HCT116 (cell line): Measurements from ENCODE around the gene RSL1D1. TPM values are rescaled to one million over a fixed set of nuclear protein-coding genes. Genes with fewer than 3 reads are reported as not detected.

Experiments
- ATAC-seq: fragments of 200-7000 bp; cut with Tn5 transposase; 2 replicates; pipeline ENCODE4 v1.9.1; 2020; ENCODE audit warnings: mild to moderate bottlenecking, moderate library complexity
- BruUV-seq: library from RNA; stranded (reverse); fragments of 400-500 nt; replicated peaks from 2 replicates; lab custom pipeline; 2021; lab: Mats Ljungman, UMichigan
- CTCF ChIA-PET: fragments of 300-600 bp; sonication (Branson Sonifier 250); formaldehyde crosslinking; loops from one replicate; lab custom pipeline; 2021; ENCODE audit warnings: antibody characterized with exemption; lab: Charles Lee
- POLR2A ChIA-PET: fragments of 300-600, 350-600 bp; sonication (Branson Sonifier 250); formaldehyde crosslinking; loops from one replicate; lab custom pipeline; 2021; ENCODE audit warnings: antibody characterized with exemption; lab: Charles Lee
- RAD21 ChIA-PET, 2 experiments: fragments of 300-600 bp; sonication (Branson Sonifier 250); formaldehyde crosslinking; loops; one replicate each; lab custom pipeline; 2023; ENCODE audit warnings: low total read pairs in 2 of 2; ENCODE audit not compliant: uncharacterized antibody in 2 of 2, unreplicated experiment in 2 of 2, low non-redundant PET in 1 of 2; lab: Charles Lee
- DNase-seq: peaks from one replicate; pipeline ENCODE4 v3.0.0-alpha.2; 2010; ENCODE audit warnings: low read depth, low spot score
- H2AFZ ChIP-seq: fragments of 200-600 bp; shearing (Covaris generic), sonication (generic); 2 replicates; pipeline ENCODE4 v1.6.1; 2017; ENCODE audit warnings: low read depth, mixed run types, mixed read lengths, antibody characterized with exemption, low read length; ENCODE audit not compliant: poor library complexity, severe bottlenecking
- H3K27ac ChIP-seq: 2 replicates; pipeline ENCODE4 v1.5.1; 2012; ENCODE audit warnings: low read depth, low read length
- H3K27me3 ChIP-seq: fragments of 200-600 bp; sonication (generic); 2 replicates; pipeline ENCODE4 v1.6.1; 2016; ENCODE audit warnings: mixed run types, low read length, mixed read lengths; ENCODE audit not compliant: insufficient read depth
- H3K36me3 ChIP-seq, 2 experiments: fragments of 200-500 bp in 1 of 2; fragments of 200-600 bp in 1 of 2; sonication (Bioruptor generic) in 1 of 2; sonication (generic) in 1 of 2; 2 replicates each; pipeline versions ENCODE4 v1.5.1 to v1.6.1; 2014 to 2016; ENCODE audit warnings: low read length in 2 of 2, inconsistent platforms in 1 of 2, mixed read lengths in 1 of 2, mixed run types in 1 of 2; ENCODE audit not compliant: insufficient read depth in 2 of 2, control insufficient read depth in 1 of 2
- H3K4me1 ChIP-seq, 2 experiments: fragments of 200-600 bp in 1 of 2; sonication (generic) in 1 of 2; 2 replicates each; pipeline versions ENCODE4 v1.5.1 to v1.6.1; 2012 to 2017; ENCODE audit warnings: low read length in 2 of 2, inconsistent platforms in 1 of 2, mild to moderate bottlenecking in 1 of 2, mixed read lengths in 1 of 2, mixed run types in 1 of 2, moderate library complexity in 1 of 2; ENCODE audit not compliant: insufficient read depth in 2 of 2, control insufficient read depth in 1 of 2
- H3K4me2 ChIP-seq: fragments of 200-600 bp; sonication (generic); 2 replicates; pipeline ENCODE4 v1.6.1; 2017; ENCODE audit warnings: mixed run types, low read length, mixed read lengths
- H3K4me3 ChIP-seq, 2 experiments: fragments of 200-600 bp in 1 of 2; sonication (generic) in 1 of 2; replicated peaks in 1 of 2; 2 replicates each; pipeline ENCODE4 v1.5.1; 2011 to 2016; ENCODE audit warnings: low read length in 2 of 2, control low read depth in 1 of 2, low read depth in 1 of 2, mild to moderate bottlenecking in 1 of 2, mixed read lengths in 1 of 2, mixed run types in 1 of 2
- H3K79me2 ChIP-seq: fragments of 200-600 bp; sonication (generic); 2 replicates; pipeline ENCODE4 v1.6.1; 2017; ENCODE audit warnings: mild to moderate bottlenecking, mixed run types, low read length, moderate library complexity, mixed read lengths; ENCODE audit not compliant: insufficient read depth
- H3K9ac ChIP-seq: fragments of 200-600 bp; sonication (generic); 2 replicates; pipeline ENCODE4 v1.6.1; 2016; ENCODE audit warnings: low read length, mixed read lengths
- H3K9me2 ChIP-seq: fragments of 200-600 bp; sonication (generic), shearing (Covaris generic); 2 replicates; pipeline ENCODE4 v1.6.1; 2017; ENCODE audit warnings: mixed run types, mild to moderate bottlenecking, moderate library complexity; ENCODE audit not compliant: insufficient read depth
- H3K9me3 ChIP-seq, 2 experiments: fragments of 200-500 bp in 1 of 2; fragments of 200-600 bp in 1 of 2; sonication (Bioruptor generic) in 1 of 2; sonication (generic) in 1 of 2; 2 replicates each; pipeline ENCODE4 v1.6.1; 2014 to 2017; ENCODE audit warnings: low read length in 2 of 2, mixed read lengths in 2 of 2, inconsistent platforms in 1 of 2, low read depth in 1 of 2, mild to moderate bottlenecking in 1 of 2, mixed run types in 1 of 2, moderate library complexity in 1 of 2; ENCODE audit not compliant: control insufficient read depth in 1 of 2, insufficient read depth in 1 of 2
- H4K20me1 ChIP-seq: fragments of 200-600 bp; sonication (generic), shearing (Covaris generic); 2 replicates; pipeline ENCODE4 v1.6.1; 2017; ENCODE audit warnings: mixed run types, mild to moderate bottlenecking, moderate library complexity; ENCODE audit not compliant: insufficient read depth
- CBX3 ChIP-seq: IDR thresholded peaks from 2 replicates; pipeline ENCODE4 v1.6.1; 2012; ENCODE audit warnings: low read depth
- EGR1 ChIP-seq: IDR thresholded peaks from 2 replicates; pipeline ENCODE4 v1.6.1; 2012; ENCODE audit warnings: low read depth
- EZH2phosphoT487 ChIP-seq: fragments of 200-600 bp; IDR thresholded peaks from 2 replicates; pipeline ENCODE4 v1.6.1; 2018; ENCODE audit warnings: antibody characterized with exemption, borderline replicate concordance
- JUND ChIP-seq: IDR thresholded peaks from 2 replicates; pipeline ENCODE4 v1.6.1; 2012
- RAD21 ChIP-seq: IDR thresholded peaks from 2 replicates; pipeline ENCODE4 v1.6.1; 2012; ENCODE audit warnings: low read depth, mild to moderate bottlenecking
- SP1 ChIP-seq: IDR thresholded peaks from 2 replicates; pipeline ENCODE4 v1.6.1; 2012; ENCODE audit warnings: low read depth
- TCF7L2 ChIP-seq: IDR thresholded peaks from 2 replicates; pipeline ENCODE4 v1.7.0; 2011; ENCODE audit warnings: borderline replicate concordance, inconsistent platforms; ENCODE audit not compliant: insufficient read depth, insufficient read length; ENCODE audit errors: extremely low read depth
- YY1 ChIP-seq: IDR thresholded peaks from 2 replicates; pipeline ENCODE4 v1.6.1; 2011; ENCODE audit warnings: low read length, low read depth, moderate library complexity, mild to moderate bottlenecking; ENCODE audit not compliant: insufficient replicate concordance; ENCODE audit errors: extremely low read depth
- intact Hi-C: fragments of 100-400 bp; cut with micrococcal nuclease; formaldehyde crosslinking; loops from 2 replicates; pipeline ENCODE4 v1.10.0; 2022
- total RNA-seq: library from RNA; stranded (reverse); gene quantifications from one replicate; pipeline ENCODE4 v1.2.1, GENCODE V29; 2021; ENCODE audit not compliant: unreplicated experiment
- TF ChIP-seq, protein P1 (sequence below): IDR thresholded peaks from 2 replicates; pipeline ENCODE4 v1.6.1; 2011; ENCODE audit warnings: mild to moderate bottlenecking, low read length, moderate library complexity; ENCODE audit not compliant: insufficient replicate concordance; ENCODE audit errors: extremely low read depth

RSL1D1 gene
- total RNA-seq, 1 experiment from 2014 or later: 291 TPM

GRCh38 chr16:11836650-11837244 lies 14.6 kb downstream of the RSL1D1 start:
- Histone ChIP-seq H3K79me2 (peaks cover 28% of the 10 kb centered on the region), H3K36me3 (peaks cover 45 to 51% of the 10 kb centered on the region in 2 experiments), H3K4me1 (peaks cover 0 to 7% of the 10 kb centered on the region in 2 experiments; a peak in 2 of 4 replicates)
- TF ChIP-seq YY1 (no peak), SP1 (no peak), TCF7L2 (no peak), EGR1 (no peak), EZH2phosphoT487 (no peak), CBX3 (no peak), JUND (no peak), RAD21 (no peak)
- TF ChIP-seq, protein P1, sequence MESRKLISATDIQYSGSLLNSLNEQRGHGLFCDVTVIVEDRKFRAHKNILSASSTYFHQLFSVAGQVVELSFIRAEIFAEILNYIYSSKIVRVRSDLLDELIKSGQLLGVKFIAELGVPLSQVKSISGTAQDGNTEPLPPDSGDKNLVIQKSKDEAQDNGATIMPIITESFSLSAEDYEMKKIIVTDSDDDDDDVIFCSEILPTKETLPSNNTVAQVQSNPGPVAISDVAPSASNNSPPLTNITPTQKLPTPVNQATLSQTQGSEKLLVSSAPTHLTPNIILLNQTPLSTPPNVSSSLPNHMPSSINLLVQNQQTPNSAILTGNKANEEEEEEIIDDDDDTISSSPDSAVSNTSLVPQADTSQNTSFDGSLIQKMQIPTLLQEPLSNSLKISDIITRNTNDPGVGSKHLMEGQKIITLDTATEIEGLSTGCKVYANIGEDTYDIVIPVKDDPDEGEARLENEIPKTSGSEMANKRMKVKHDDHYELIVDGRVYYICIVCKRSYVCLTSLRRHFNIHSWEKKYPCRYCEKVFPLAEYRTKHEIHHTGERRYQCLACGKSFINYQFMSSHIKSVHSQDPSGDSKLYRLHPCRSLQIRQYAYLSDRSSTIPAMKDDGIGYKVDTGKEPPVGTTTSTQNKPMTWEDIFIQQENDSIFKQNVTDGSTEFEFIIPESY: no peak
- TF ChIP-seq, all 23 proteins: peak for 0
- DNase-seq: no peak
- ChIA-PET POLR2A (no interaction called here), RAD21 (no interaction called here), CTCF (no interaction called here)
- peak; percentile 35 for ATAC-seq
- Histone ChIP-seq H3K27ac (no peak overlapping the region), H2AFZ (no peak overlapping the region), H3K9me2 (no peaks in the 10 kb centered on the region), H3K4me3 (no peak overlapping the region), H3K4me2 (no peak overlapping the region), H3K9ac (no peak overlapping the region), H3K9me3 (no peaks in the 10 kb centered on the region), H3K27me3 (no peaks in the 10 kb centered on the region), H4K20me1 (peaks cover 22% of the 10 kb centered on the region; the same call in 1 of the 2 replicates)
- intact Hi-C loops: no loop called here
- no TSS peak for BruUV-seq
